UCSD-AML1 (cell line): ENCODE measurements around the gene NOL3.

Experiments used
- DNase-seq: peaks from one replicate; lab custom pipeline; 2025; ENCODE audit not compliant: unreplicated experiment; lab: John Stamatoyannopoulos, UW

Gene NOL3

GRCh38 chr16:67188323-67188722, 18.0 kb downstream of the NOL3 start:
- DNase-seq, result no peak

GRCh38 chr16:67188798-67189197, 18.5 kb downstream of the NOL3 start:
- DNase-seq, result no peak

- DNase-seq, result peak; percentile 49
These were observed 19.7 kb downstream of the NOL3 start, which contains the start of gene EXOC3L1 for GRCh38 chr16:67190041-67190440. EXOC3L1 (minus strand) TSS chr16:67190136; CDS start chr16:67189676, 460 bp downstream.

- no peak for DNase-seq
These were observed 20.4 kb downstream of the NOL3 start for GRCh38 chr16:67190448-67191399.

- DNase-seq, result no peak
These were observed 21.2 kb downstream of the NOL3 start for GRCh38 chr16:67191411-67191994.

GRCh38 chr16:67191995-67192681, 21.8 kb downstream of the NOL3 start, which contains the start of gene E2F4:
E2F4 (plus strand) TSS chr16:67192155; CDS start chr16:67192228, 73 bp downstream.
- DNase-seq, result peak; percentile 92

GRCh38 chr16:67192781-67193361, 22.5 kb downstream of the NOL3 start:
- DNase-seq, result no peak

- DNase-seq, result no peak
These were observed 23.2 kb downstream of the NOL3 start for GRCh38 chr16:67193536-67193935.

- DNase-seq, result no peak
These were observed 23.9 kb downstream of the NOL3 start for GRCh38 chr16:67194260-67194659.

- DNase-seq, result no peak
These were observed 25.3 kb downstream of the NOL3 start for GRCh38 chr16:67195676-67196075.

GRCh38 chr16:67196881-67197280, 26.5 kb downstream of the NOL3 start:
- DNase-seq, result no peak

GRCh38 chr16:67197704-67198103, 27.4 kb downstream of the NOL3 start:
- no peak for DNase-seq

GRCh38 chr16:67198238-67198734, 27.9 kb downstream of the NOL3 start:
- DNase-seq, result peak; percentile 44

GRCh38 chr16:67199011-67199807, 28.9 kb downstream of the NOL3 start, which contains the start of gene ELMO3:
ELMO3 (plus strand) TSS chr16:67199131; CDS start chr16:67199327, 196 bp downstream.
- no peak for DNase-seq

- no peak for DNase-seq
These were observed 29.5 kb downstream of the NOL3 start for GRCh38 chr16:67199808-67200198.

- DNase-seq, result no peak
These were observed 30.2 kb downstream of the NOL3 start for GRCh38 chr16:67200491-67200890.

- no peak for DNase-seq
These were observed 31.3 kb downstream of the NOL3 start for GRCh38 chr16:67201411-67202345.

- DNase-seq, result no peak
These were observed 32.1 kb downstream of the NOL3 start for GRCh38 chr16:67202426-67202825.

GRCh38 chr16:67202956-67203493, 32.7 kb downstream of the NOL3 start:
- no peak for DNase-seq
